HepG2 (cell line): ENCODE results near the gene GCDH. TPM values are rescaled to one million over a fixed set of nuclear protein-coding genes. Genes with fewer than 3 reads are reported as not detected.

Source experiments
- ATAC-seq: fragments of 200-7000 bp; cut with Tn5 transposase; 3 replicates; pipeline ENCODE4 v1.9.1; 2020; ENCODE audit warnings: mild to moderate bottlenecking, moderate library complexity
- BruUV-seq: library from RNA; stranded (reverse); fragments of 400-500 nt; replicated peaks from 2 replicates; lab custom pipeline; 2021; lab: Mats Ljungman, UMichigan
- CTCF ChIA-PET: fragments of 300-600 bp; formaldehyde crosslinking; extraction: SDS; loops from one replicate; lab custom pipeline; 2021; ENCODE audit warnings: low total read pairs, inconsistent platforms, low intra/inter-chr PET ratio; lab: Yijun Ruan, JAX
- POLR2A ChIA-PET: fragments of 350-600 bp; sonication (Branson Sonifier 250); formaldehyde crosslinking; loops from one replicate; lab custom pipeline; 2020; ENCODE audit warnings: antibody characterized with exemption, inconsistent platforms; lab: Yijun Ruan, JAX
- DNase-seq: peaks from one replicate; pipeline ENCODE4 v3.0.0-alpha.2; 2015; ENCODE audit warnings: low spot score
- FAIRE-seq: peaks from 3 replicates; lab custom pipeline; 2011; peaks lifted over from hg19 to GRCh38; lab: Jason Lieb, UNC
- H2AFZ ChIP-seq: one replicate; pipeline ENCODE4 v1.6.1; 2011; ENCODE audit warnings: low read length, inconsistent platforms
- H3K27ac ChIP-seq: fragments of 300-600 bp; 3 replicates; pipeline ENCODE4 v1.8.0; 2011; ENCODE audit warnings: mixed run types, mild to moderate bottlenecking, mixed read lengths, low read length, inconsistent platforms; ENCODE audit not compliant: insufficient read depth; ENCODE audit errors: extremely low read length
- H3K27me3 ChIP-seq, 2 experiments: fragments of 200-600 bp in 1 of 2; 2 replicates in 1 of 2; 3 replicates in 1 of 2; pipeline versions ENCODE4 v1.6.0 to v1.8.0; 2011; ENCODE audit warnings: low read length in 2 of 2, mild to moderate bottlenecking in 2 of 2, moderate library complexity in 2 of 2, inconsistent platforms in 1 of 2; ENCODE audit not compliant: insufficient read depth in 2 of 2, control insufficient read depth in 1 of 2
- H3K36me3 ChIP-seq, 2 experiments: fragments of 200-600 bp in 1 of 2; replicated peaks in 1 of 2; 2 replicates in 1 of 2; 3 replicates in 1 of 2; pipeline versions ENCODE4 v1.5.1 to v1.8.0; 2011; ENCODE audit warnings: low read length in 2 of 2, inconsistent platforms in 1 of 2; ENCODE audit not compliant: insufficient read depth in 2 of 2, control insufficient read depth in 1 of 2
- H3K4me1 ChIP-seq: 2 replicates; pipeline ENCODE4 v1.5.1; 2012; ENCODE audit warnings: low read length, inconsistent platforms; ENCODE audit not compliant: insufficient read depth
- H3K4me2 ChIP-seq: 2 replicates; pipeline ENCODE4 v1.6.0; 2011; ENCODE audit warnings: low read depth, low read length, inconsistent platforms
- H3K4me3 ChIP-seq, 3 experiments: fragments of 200-600 bp in 1 of 3; sonication (generic), shearing (Covaris generic) in 1 of 3; replicated peaks in 1 of 3; 2 replicates each; pipeline ENCODE4 v1.5.1; 2011 to 2016; ENCODE audit warnings: low read length in 3 of 3, inconsistent platforms in 2 of 3, low read depth in 2 of 3, mild to moderate bottlenecking in 2 of 3, control low read depth in 1 of 3, mixed read lengths in 1 of 3; ENCODE audit not compliant: insufficient read depth in 1 of 3
- H3K79me2 ChIP-seq: one replicate; pipeline ENCODE4 v1.6.1; 2011; ENCODE audit warnings: low read length, inconsistent platforms; ENCODE audit not compliant: insufficient read depth
- H3K9ac ChIP-seq: 2 replicates; pipeline ENCODE4 v1.6.0; 2011; ENCODE audit warnings: mild to moderate bottlenecking, low read depth, low read length, inconsistent platforms; ENCODE audit not compliant: insufficient read depth
- H3K9me3 ChIP-seq: 2 replicates; pipeline ENCODE4 v1.5.1; 2012; ENCODE audit warnings: mild to moderate bottlenecking, low read length
- H4K20me1 ChIP-seq: 2 replicates; pipeline ENCODE4 v1.6.0; 2011; ENCODE audit warnings: inconsistent platforms, mild to moderate bottlenecking, low read length, moderate library complexity; ENCODE audit not compliant: insufficient read depth
- CSRNP2 ChIP-seq: sonication (generic); formaldehyde crosslinking; conservative IDR thresholded peaks from 2 replicates; pipeline ENCODE4 v1.8.0; 2022; ENCODE audit warnings: low read depth, missing genetic modification reagents
- FOXA1 ChIP-seq, 2 experiments: fragments of 450-650 bp in 1 of 2; sonication (generic) in 1 of 2; formaldehyde crosslinking in 1 of 2; IDR thresholded peaks; 2 replicates each; pipeline versions ENCODE4 v1.4.0 to v1.6.1; 2016 to 2020; ENCODE audit warnings: missing genetic modification reagents in 1 of 2
- IRF2 ChIP-seq: IDR thresholded peaks from 2 replicates; pipeline ENCODE4 v1.6.1; 2018; ENCODE audit warnings: missing genetic modification reagents, missing compliant biosample characterization
- JARID2 ChIP-seq: sonication (generic); formaldehyde crosslinking; IDR thresholded peaks from 2 replicates; pipeline ENCODE4 v1.8.1; 2023; ENCODE audit warnings: missing genetic modification reagents, inconsistent platforms; ENCODE audit not compliant: insufficient replicate concordance
- MATR3 ChIP-seq: sonication (generic); formaldehyde crosslinking; IDR thresholded peaks from 2 replicates; pipeline ENCODE4 v1.4.0; 2020; ENCODE audit warnings: missing genetic modification reagents
- MAX ChIP-seq: IDR thresholded peaks from 2 replicates; pipeline ENCODE4 v1.6.1; 2012; ENCODE audit warnings: inconsistent platforms
- NR3C1 ChIP-seq: sonication (generic); formaldehyde crosslinking; IDR thresholded peaks from 2 replicates; pipeline ENCODE4 v1.4.0; 2020; ENCODE audit warnings: missing genetic modification reagents
- RBM39 ChIP-seq: fragments of 200-400 bp; formaldehyde crosslinking; IDR thresholded peaks from one replicate; pipeline ENCODE4 v1.6.1; 2018; ENCODE audit warnings: antibody characterized with exemption, mild to moderate bottlenecking, low read depth, low read length; ENCODE audit not compliant: poor library complexity, severe bottlenecking
- XRCC5 ChIP-seq: fragments of 200-400 bp; formaldehyde crosslinking; optimal IDR thresholded peaks from 2 replicates; pipeline ENCODE3; 2017; ENCODE audit warnings: mild to moderate bottlenecking, low read length
- ZNF383 ChIP-seq: sonication (generic); formaldehyde crosslinking; IDR thresholded peaks from 2 replicates; pipeline ENCODE4 v1.4.0; 2020; ENCODE audit warnings: missing genetic modification reagents, mild to moderate bottlenecking, borderline replicate concordance
- ZNF607 ChIP-seq: sonication (generic); formaldehyde crosslinking; IDR thresholded peaks from 2 replicates; pipeline ENCODE4 v1.5.1; 2020; ENCODE audit warnings: missing genetic modification reagents, mild to moderate bottlenecking, borderline replicate concordance
- ZNF652 ChIP-seq: IDR thresholded peaks from 2 replicates; pipeline ENCODE4 v1.6.1; 2016; ENCODE audit warnings: low read depth, borderline replicate concordance
- ZNF792 ChIP-seq: IDR thresholded peaks from 2 replicates; pipeline ENCODE4 v1.6.1; 2016
- ZXDC ChIP-seq: sonication (generic); formaldehyde crosslinking; IDR thresholded peaks from 2 replicates; pipeline ENCODE4 v1.5.0; 2020; ENCODE audit warnings: mild to moderate bottlenecking, missing genetic modification reagents
- WGBS: methylation state at CpG from one replicate; pipeline ENCODE4 v1.1.6; 2017; ENCODE audit warnings: low lambda C conversion rate; 5-methylcytosine and 5-hydroxymethylcytosine counted together
- in situ Hi-C: cut with HindIII; loops from 2 replicates; pipeline ENCODE4 v1.10.0; 2017; ENCODE audit warnings: low pct_unique_long_range_greater_than_20kb; ENCODE audit not compliant: extremely low pct_ligation_motif_present
- intact Hi-C: fragments of 100-400 bp; cut with micrococcal nuclease; formaldehyde crosslinking; loops from one replicate; pipeline ENCODE4 v1.10.0; 2022; ENCODE audit not compliant: unreplicated experiment
- polyA plus RNA-seq, 8 experiments: library from polyadenylated mRNA; depleted of rRNA in 3 of 8; stranded (reverse) in 7 of 8; unstranded in 1 of 8; fragments of >200 nt; fragmentation: Illumina TruSeq in 4 of 8; extraction: Trizol in 4 of 8; gene quantifications; 2 replicates each; pipeline versions ENCODE4 v1.2.1 to v1.2.3, GENCODE V29; 2011 to 2016; ENCODE audit warnings: low read depth in 4 of 8, missing spikeins in 1 of 8, mixed read lengths in 1 of 8; ENCODE audit not compliant: insufficient read depth in 1 of 8
- total RNA-seq, 5 experiments: library from RNA; depleted of rRNA; stranded (reverse); fragments of >200 nt; fragmentation: Illumina TruSeq; extraction: Trizol; gene quantifications; 2 replicates each; pipeline ENCODE4 v1.2.3, GENCODE V29; 2016; ENCODE audit warnings: low read depth in 1 of 5
- TF ChIP-seq, protein P1 (sequence below): sonication (generic); formaldehyde crosslinking; IDR thresholded peaks from 2 replicates; pipeline ENCODE4 v1.4.0; 2020; ENCODE audit warnings: missing genetic modification reagents; ENCODE audit errors: not compliant biosample characterization

Gene GCDH
- total and polyA plus RNA-seq, 2 of the 13 experiments (the other 11 are each of a cell fraction or from before 2014, with no cell fraction given) = 15.1 to 38.0 TPM

- in situ Hi-C loops (no loop called here), intact Hi-C loops (no loop called here)
- no TSS peak for BruUV-seq
- H3K27ac ChIP-seq = no peak overlapping the region
- H2AFZ ChIP-seq = peak overlapping the region; percentile 27
- H3K4me2 ChIP-seq = no peak overlapping the region
- POLR2A ChIA-PET = no interaction called here
- H3K27me3 ChIP-seq = peaks cover 0 to 18% of the 10 kb centered on the region in 2 experiments; a peak in 3 of 5 replicates
- H3K9ac ChIP-seq = no peak overlapping the region
- H3K9me3 ChIP-seq = peaks cover 13% of the 10 kb centered on the region
- H3K79me2 ChIP-seq = peaks cover 8% of the 10 kb centered on the region
- no peak overlapping the region for H3K4me3 ChIP-seq
- H4K20me1 ChIP-seq = no peaks in the 10 kb centered on the region
- FAIRE-seq (no peak), DNase-seq (no peak), ATAC-seq (no peak)
- 3% methylated on average over 5 of the region's 5 CpGs for WGBS
- no peaks in the 10 kb centered on the region for H3K36me3 ChIP-seq
- H3K4me1 ChIP-seq = peaks cover 47% of the 10 kb centered on the region
- CTCF ChIA-PET = no interaction called here
- TF ChIP-seq RBM39 (no peak), ZNF607 (CRISPR knock-in tag) (no peak), ZNF792 (CRISPR knock-in tag) (no peak), FOXA1 (IDR thresholded peaks at IDR 0.05) (no peak), FOXA1 (CRISPR knock-in tag; IDR thresholded peaks at IDR 0.05) (no peak), ZNF652 (no peak), CSRNP2 (CRISPR knock-in tag) (no peak), ZXDC (CRISPR knock-in tag) (no peak), JARID2 (CRISPR knock-in tag) (no peak), IRF2 (CRISPR knock-in tag) (no peak), MATR3 (CRISPR knock-in tag) (no peak), XRCC5 (no peak), ZNF383 (CRISPR knock-in tag) (no peak), MAX (no peak), NR3C1 (CRISPR knock-in tag) (no peak)
- TF ChIP-seq, protein P1, sequence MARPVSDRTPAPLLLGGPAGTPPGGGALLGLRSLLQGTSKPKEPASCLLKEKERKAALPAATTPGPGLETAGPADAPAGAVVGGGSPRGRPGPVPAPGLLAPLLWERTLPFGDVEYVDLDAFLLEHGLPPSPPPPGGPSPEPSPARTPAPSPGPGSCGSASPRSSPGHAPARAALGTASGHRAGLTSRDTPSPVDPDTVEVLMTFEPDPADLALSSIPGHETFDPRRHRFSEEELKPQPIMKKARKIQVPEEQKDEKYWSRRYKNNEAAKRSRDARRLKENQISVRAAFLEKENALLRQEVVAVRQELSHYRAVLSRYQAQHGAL (CRISPR knock-in tag) = no peak
These were observed 2.9 kb upstream of the GCDH start for GRCh38 chr19:12888006-12888603.
